Activated CD8-positive, alpha-beta memory T cell treated with anti-CD3 and anti-CD28 coated beads for 48 hours (primary cell): Measurements from ENCODE around the gene MYL7.

Experiments
- DNase-seq, 3 experiments: peaks; one replicate each; pipeline ENCODE4 v3.0.0-alpha.2; 2020; ENCODE audit warnings: low read depth in 2 of 3, low spot score in 2 of 3

MYL7 gene

GRCh38 chr7:44150966-44151941 lies 10.1 kb upstream of the MYL7 start:
- DNase-seq: no peak

GRCh38 chr7:44150466-44150832 lies 9.3 kb upstream of the MYL7 start:
- no peak for DNase-seq

- DNase-seq: no peak
These were observed 8.7 kb upstream of the MYL7 start for GRCh38 chr7:44149571-44150465.

GRCh38 chr7:44148961-44149536 lies 7.9 kb upstream of the MYL7 start:
- DNase-seq: no peak

- no peak for DNase-seq
These were observed 7.0 kb upstream of the MYL7 start for GRCh38 chr7:44148166-44148565.

- no peak for DNase-seq
These were observed 6.2 kb upstream of the MYL7 start for GRCh38 chr7:44147026-44147991.

GRCh38 chr7:44145969-44146911 lies 5.1 kb upstream of the MYL7 start:
- peak in 2 of 3 experiments; percentile 27 to 36 for DNase-seq

GRCh38 chr7:44145479-44145968 lies 4.4 kb upstream of the MYL7 start:
- DNase-seq: peak in 1 of 3 experiments; percentile 18

- DNase-seq: no peak
These were observed 3.9 kb upstream of the MYL7 start for GRCh38 chr7:44144968-44145478.

- DNase-seq: no peak
These were observed 3.4 kb upstream of the MYL7 start for GRCh38 chr7:44144426-44144967.

GRCh38 chr7:44143646-44144250 lies 2.6 kb upstream of the MYL7 start:
- DNase-seq: no peak

- no peak for DNase-seq
These were observed 896 bp upstream of the MYL7 start for GRCh38 chr7:44142028-44142427.

- no peak for DNase-seq
These were observed 791 bp downstream of the MYL7 start for GRCh38 chr7:44140341-44140740.

- no peak for DNase-seq
These were observed 1.7 kb downstream of the MYL7 start for GRCh38 chr7:44139311-44140010.

- DNase-seq: no peak
These were observed 2.4 kb downstream of the MYL7 start for GRCh38 chr7:44138698-44139097.

GRCh38 chr7:44136731-44137130 lies 4.4 kb downstream of the MYL7 start:
- no peak for DNase-seq

- DNase-seq: no peak
These were observed 6.0 kb downstream of the MYL7 start for GRCh38 chr7:44134943-44135628.
